GM12878 (cell line): ENCODE measurements around the gene PPFIA3. TPM values are rescaled to one million over a fixed set of nuclear protein-coding genes. Genes with fewer than 3 reads are reported as not detected.

Source experiments
- ATF2 ChIP-seq: IDR thresholded peaks from 2 replicates; pipeline ENCODE4 v1.6.1; 2012; ENCODE audit warnings: low read length, inconsistent platforms
- CBX3 ChIP-seq: fragments of 200-600 bp; sonication (generic); IDR thresholded peaks from 2 replicates; pipeline ENCODE4 v1.6.1; 2016; ENCODE audit warnings: low read depth, borderline replicate concordance
- EGR1 ChIP-seq, 2 experiments: IDR thresholded peaks; 1 replicate in 1 of 2; 2 replicates in 1 of 2; pipeline ENCODE4 v1.6.1; 2011 to 2012; ENCODE audit warnings: low read depth in 2 of 2, low read length in 2 of 2, borderline replicate concordance in 1 of 2, mild to moderate bottlenecking in 1 of 2, moderate library complexity in 1 of 2
- KLF5 ChIP-seq: fragments of 450-650 bp; IDR thresholded peaks from 2 replicates; pipeline ENCODE4 v1.6.1; 2014; ENCODE audit warnings: mild to moderate bottlenecking; ENCODE audit not compliant: partially characterized antibody
- MEF2B ChIP-seq: fragments of 450-650 bp; IDR thresholded peaks from 2 replicates; pipeline ENCODE4 v1.6.1; 2018; ENCODE audit warnings: mild to moderate bottlenecking, moderate library complexity; ENCODE audit not compliant: partially characterized antibody, poor library complexity, severe bottlenecking
- MYB ChIP-seq: fragments of 150-350 bp; IDR thresholded peaks from 2 replicates; pipeline ENCODE4 v1.6.1; 2014; ENCODE audit warnings: mild to moderate bottlenecking, low read depth, low read length, borderline replicate concordance
- NFIC ChIP-seq: IDR thresholded peaks from 2 replicates; pipeline ENCODE4 v1.6.1; 2012; ENCODE audit warnings: low read depth, mild to moderate bottlenecking, inconsistent platforms, low read length, moderate library complexity
- NFYB ChIP-seq: IDR thresholded peaks from 2 replicates; pipeline ENCODE4 v1.6.1; 2011; ENCODE audit warnings: low read depth, mild to moderate bottlenecking, low read length, improper control_type of control experiment, moderate library complexity; ENCODE audit not compliant: insufficient read depth
- PBX3 ChIP-seq: IDR thresholded peaks from 2 replicates; pipeline ENCODE4 v1.6.1; 2011; ENCODE audit warnings: mild to moderate bottlenecking, low read depth, low read length, moderate library complexity; ENCODE audit not compliant: insufficient replicate concordance
- RB1 ChIP-seq: fragments of 450-650 bp; formaldehyde crosslinking; IDR thresholded peaks from 2 replicates; pipeline ENCODE4 v1.6.1; 2017; ENCODE audit warnings: mild to moderate bottlenecking, borderline replicate concordance
- ZBTB11 ChIP-seq: fragments of 450-650 bp; formaldehyde crosslinking; IDR thresholded peaks from 2 replicates; pipeline ENCODE4 v1.5.0; 2022; ENCODE audit warnings: mild to moderate bottlenecking, missing genetic modification characterization
- ZBTB33 ChIP-seq: fragments of 450-650 bp; IDR thresholded peaks from 2 replicates; pipeline ENCODE4 v1.6.1; 2017; ENCODE audit warnings: mild to moderate bottlenecking
- polyA plus RNA-seq, 11 experiments: library from polyadenylated mRNA; depleted of rRNA in 4 of 11; unstranded in 6 of 11; stranded (reverse) in 5 of 11; fragments of >200 nt; fragmentation: Nextera tagmentation in 4 of 11; fragmentation: Illumina TruSeq in 1 of 11; extraction: Ambion mirVana in 4 of 11; extraction: Trizol in 1 of 11; gene quantifications; 1 replicate in 1 of 11; 2 replicates in 10 of 11; pipeline versions ENCODE4 v1.2.1 to v1.2.3, GENCODE V29; 2011 to 2016; ENCODE audit warnings: inconsistent platforms in 2 of 11, missing spikeins in 2 of 11, low read depth in 1 of 11
- total RNA-seq, 4 experiments: library from RNA; depleted of rRNA in 3 of 4; stranded (reverse); fragments of >200 nt in 3 of 4; fragmentation: Illumina TruSeq in 1 of 4; extraction: Trizol in 1 of 4; gene quantifications; 2 replicates each; pipeline versions ENCODE4 v1.2.1 to v1.2.3, GENCODE V29; 2013 to 2021
- TF ChIP-seq, protein P1 (sequence below): fragments of 450-650 bp; IDR thresholded peaks from 2 replicates; pipeline ENCODE4 v1.6.1; 2017; ENCODE audit warnings: low read depth, mild to moderate bottlenecking, moderate library complexity
- TF ChIP-seq, protein P2 (sequence below): fragments of 450-650 bp; IDR thresholded peaks from 2 replicates; pipeline ENCODE4 v1.6.1; 2018; ENCODE audit warnings: mild to moderate bottlenecking, low read depth, moderate library complexity; ENCODE audit not compliant: partially characterized antibody

PPFIA3 gene
- total and polyA plus RNA-seq, 10 of the 15 experiments (the other 5 are each of a cell fraction or from before 2014, with no cell fraction given) = 0.11 to 1.7 (median 0.73) TPM; not detected in 3

GRCh38 chr19:49118565-49119410, 556 bp upstream of the PPFIA3 start, which contains the start of gene C19orf73 (continued):
- TF ChIP-seq, protein P1, sequence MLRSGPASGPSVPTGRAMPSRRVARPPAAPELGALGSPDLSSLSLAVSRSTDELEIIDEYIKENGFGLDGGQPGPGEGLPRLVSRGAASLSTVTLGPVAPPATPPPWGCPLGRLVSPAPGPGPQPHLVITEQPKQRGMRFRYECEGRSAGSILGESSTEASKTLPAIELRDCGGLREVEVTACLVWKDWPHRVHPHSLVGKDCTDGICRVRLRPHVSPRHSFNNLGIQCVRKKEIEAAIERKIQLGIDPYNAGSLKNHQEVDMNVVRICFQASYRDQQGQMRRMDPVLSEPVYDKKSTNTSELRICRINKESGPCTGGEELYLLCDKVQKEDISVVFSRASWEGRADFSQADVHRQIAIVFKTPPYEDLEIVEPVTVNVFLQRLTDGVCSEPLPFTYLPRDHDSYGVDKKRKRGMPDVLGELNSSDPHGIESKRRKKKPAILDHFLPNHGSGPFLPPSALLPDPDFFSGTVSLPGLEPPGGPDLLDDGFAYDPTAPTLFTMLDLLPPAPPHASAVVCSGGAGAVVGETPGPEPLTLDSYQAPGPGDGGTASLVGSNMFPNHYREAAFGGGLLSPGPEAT = peak; percentile 86
- TF ChIP-seq, protein P2, sequence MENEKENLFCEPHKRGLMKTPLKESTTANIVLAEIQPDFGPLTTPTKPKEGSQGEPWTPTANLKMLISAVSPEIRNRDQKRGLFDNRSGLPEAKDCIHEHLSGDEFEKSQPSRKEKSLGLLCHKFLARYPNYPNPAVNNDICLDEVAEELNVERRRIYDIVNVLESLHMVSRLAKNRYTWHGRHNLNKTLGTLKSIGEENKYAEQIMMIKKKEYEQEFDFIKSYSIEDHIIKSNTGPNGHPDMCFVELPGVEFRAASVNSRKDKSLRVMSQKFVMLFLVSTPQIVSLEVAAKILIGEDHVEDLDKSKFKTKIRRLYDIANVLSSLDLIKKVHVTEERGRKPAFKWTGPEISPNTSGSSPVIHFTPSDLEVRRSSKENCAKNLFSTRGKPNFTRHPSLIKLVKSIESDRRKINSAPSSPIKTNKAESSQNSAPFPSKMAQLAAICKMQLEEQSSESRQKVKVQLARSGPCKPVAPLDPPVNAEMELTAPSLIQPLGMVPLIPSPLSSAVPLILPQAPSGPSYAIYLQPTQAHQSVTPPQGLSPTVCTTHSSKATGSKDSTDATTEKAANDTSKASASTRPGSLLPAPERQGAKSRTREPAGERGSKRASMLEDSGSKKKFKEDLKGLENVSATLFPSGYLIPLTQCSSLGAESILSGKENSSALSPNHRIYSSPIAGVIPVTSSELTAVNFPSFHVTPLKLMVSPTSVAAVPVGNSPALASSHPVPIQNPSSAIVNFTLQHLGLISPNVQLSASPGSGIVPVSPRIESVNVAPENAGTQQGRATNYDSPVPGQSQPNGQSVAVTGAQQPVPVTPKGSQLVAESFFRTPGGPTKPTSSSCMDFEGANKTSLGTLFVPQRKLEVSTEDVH = no peak
- TF ChIP-seq PBX3 = peak; percentile 93
- TF ChIP-seq CBX3 = no peak
- no peak for TF ChIP-seq ZBTB33
- TF ChIP-seq ATF2 = peak; percentile 90
- peak; percentile 49 for TF ChIP-seq MEF2B
- peak; percentile 98 for TF ChIP-seq KLF5
- TF ChIP-seq NFYB = peak; percentile 79
- TF ChIP-seq MYB = no peak
- TF ChIP-seq RB1 = peak; percentile 95; the same call in 1 of the 2 replicates
- no peak for TF ChIP-seq ZBTB11 (CRISPR knock-in tag)
- no peak for TF ChIP-seq NFIC
- peak; percentile 57 to 98 for TF ChIP-seq EGR1 (IDR thresholded peaks at IDR 0.05; ENCODE audit: borderline replicate concordance in 1 of 2, low read depth in 2 of 2, low read length in 2 of 2)
